ENCODE data around the gene GNL1. TPM values are rescaled to one million over a fixed set of nuclear protein-coding genes. Genes with fewer than 3 reads are reported as not detected.

The GNL1 gene
- total and polyA plus RNA-seq, 2 of the 8 experiments (the other 6 are each of a cell fraction or from before 2014, with no cell fraction given), result 42.4 to 67.8 TPM

DNA sequence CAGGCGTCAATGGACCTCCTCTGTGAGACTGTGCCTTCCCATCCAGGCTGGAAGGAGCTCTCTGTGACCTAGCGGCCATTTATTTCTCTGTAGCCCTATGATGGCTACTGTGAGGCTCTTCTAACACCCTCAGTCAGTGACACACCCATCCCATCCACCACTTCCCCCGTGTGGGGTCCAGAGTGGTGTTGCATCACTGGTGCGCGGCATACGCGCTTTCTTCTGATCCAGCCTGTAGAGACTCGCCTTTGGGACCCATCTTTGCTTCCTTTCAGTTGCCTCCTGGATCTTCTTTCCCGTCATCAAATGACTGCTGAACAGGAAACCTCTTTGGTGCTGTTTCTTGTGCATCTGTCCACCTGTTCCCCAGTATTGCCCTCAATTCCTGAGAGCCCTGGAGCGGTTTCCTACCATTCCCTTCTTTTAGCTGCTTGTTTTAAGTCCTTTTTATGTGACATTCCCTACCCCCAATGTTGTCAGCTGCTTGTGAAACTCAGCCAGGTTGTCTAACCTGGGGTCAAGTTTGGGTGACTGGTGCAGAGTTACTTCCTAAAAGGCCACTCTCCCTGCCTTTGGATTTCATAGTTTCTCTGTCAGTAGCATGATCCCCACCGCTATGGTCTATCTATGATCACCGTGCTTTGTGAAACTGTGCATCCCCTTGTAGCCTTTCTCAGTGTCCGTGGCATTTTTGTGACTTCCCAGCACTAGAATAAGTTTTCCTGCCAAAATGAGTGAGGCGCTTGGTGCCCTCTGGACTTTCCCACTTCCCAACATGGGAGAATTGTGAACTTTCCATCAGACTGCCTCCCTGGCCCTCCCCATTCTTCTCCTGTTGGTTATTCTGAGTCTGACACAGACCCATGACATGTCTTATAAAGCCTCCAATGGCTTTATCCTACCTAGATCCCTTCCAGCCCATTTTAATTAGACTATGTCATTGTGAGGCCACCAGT, 6.5 kb upstream of the GNL1 start:
- POLR2A ChIA-PET (ENCODE audit: partially characterized antibody), result interaction anchor here (0.5 to 2.6 kb wide), 13 partner anchors 8 to 55 kb away, joined by 3 to 9 read pairs (median 3); partner anchors contain the start of genes ABCF1, MRPS18B and PPP1R10
- CTCF ChIA-PET (ENCODE audit: partially characterized antibody), result interaction anchor here (0.7 to 1.4 kb wide), 6 partner anchors 8 to 35 kb away, joined by 3 to 6 read pairs (median 3); partner anchors contain the start of gene ABCF1
- FAIRE-seq, result no peak
- TF ChIP-seq MAFK (IDR thresholded peaks at IDR 0.05; ENCODE audit: low read depth, low read length) (no peak), NRF1 (IDR thresholded peaks at IDR 0.05; ENCODE audit: low read depth, low read length) (no peak), PHF8 (conservative IDR thresholded peaks at IDR 0.05; ENCODE audit: low read depth, low read length) (no peak), TEAD4 (IDR thresholded peaks at IDR 0.05; ENCODE audit: low read depth, low read length) (no peak), CBX5 (IDR thresholded peaks at IDR 0.05; ENCODE audit: low read depth, low read length) (no peak), EP300 (IDR thresholded peaks at IDR 0.05; ENCODE audit: borderline replicate concordance in 1 of 2, low read depth in 2 of 2, low read length in 2 of 2) (no peak), CTBP2 (IDR thresholded peaks at IDR 0.05; ENCODE audit: borderline replicate concordance, insufficient read depth, insufficient read length, low read length) (no peak), SIN3A (conservative IDR thresholded peaks at IDR 0.05 in 1 of 2, IDR thresholded peaks at IDR 0.05 in 1 of 2; ENCODE audit: low read depth in 1 of 2, low read length in 2 of 2) (no peak), SP1 (IDR thresholded peaks at IDR 0.05; ENCODE audit: low read depth, low read length) (no peak)

More for the DNA sequence above, 6.5 kb upstream of the GNL1 start:
- Histone ChIP-seq H2BK5ac (ENCODE audit: low read depth, low read length) (no peak overlapping the region), H3K23me2 (ENCODE audit: low read depth, low read length) (0 out of 2 replicates have a peak, but pooled peaks cover under 1% of the 10 kb centered on the region), H3K4me1 (replicated peaks in 1 of 4; ENCODE audit: control insufficient read depth in 3 of 4, insufficient read depth in 4 of 4, low read length in 3 of 4) (0 out of 7 replicates have a peak, but pooled peaks cover 0 to under 1% (median 0%) of the 10 kb centered on the region in 4 experiments), H3K27me3 (replicated peaks in 1 of 4; ENCODE audit: control insufficient read depth in 3 of 4, extremely low read depth in 1 of 4, insufficient read depth in 3 of 4, low read length in 3 of 4) (no peaks in the 10 kb centered on the region), H3K56ac (replicated peaks; ENCODE audit: insufficient read length, low read depth, low read length) (no peak overlapping the region), H3K9me3 (ENCODE audit: insufficient read depth in 2 of 2, low read depth in 1 of 2, low read length in 1 of 2) (no peaks in the 10 kb centered on the region), H4K5ac (ENCODE audit: insufficient read length, low read depth, low read length) (no peak overlapping the region), H4K20me1 (replicated peaks in 1 of 2; ENCODE audit: control insufficient read depth in 1 of 2, insufficient read depth in 2 of 2, low read length in 2 of 2) (peaks cover 6 to 11% of the 10 kb centered on the region in 2 experiments), H3K4me3 (ENCODE audit: extremely low read depth in 1 of 4, insufficient read depth in 2 of 4, low read depth in 3 of 4, low read length in 4 of 4) (no peak overlapping the region), H4K91ac (replicated peaks; ENCODE audit: insufficient read length, low read length) (no peak overlapping the region), H3K36me3 (ENCODE audit: control insufficient read depth in 2 of 4, insufficient read depth in 4 of 4, low read length in 3 of 4) (peaks cover 8 to 25% (median 12%) of the 10 kb centered on the region in 4 experiments), H3K79me2 (ENCODE audit: control insufficient read depth in 1 of 2, insufficient read depth in 2 of 2, low read length in 2 of 2) (peaks cover 3 to 14% of the 10 kb centered on the region in 2 experiments; a peak in 3 of 4 replicates), H3K9ac (replicated peaks in 1 of 4; ENCODE audit: extremely low read depth in 1 of 4, low read depth in 3 of 4, low read length in 3 of 4) (no peak overlapping the region), H3K18ac (ENCODE audit: extremely low read depth, low read length) (no peak overlapping the region), H2BK20ac (ENCODE audit: low read length) (no peak overlapping the region), H2BK15ac (ENCODE audit: low read length) (no peak overlapping the region), H3K23ac (ENCODE audit: insufficient read length) (no peak overlapping the region), H3K27ac (ENCODE audit: low read depth, low read length) (no peak overlapping the region), H4K8ac (ENCODE audit: extremely low read depth, insufficient read depth, low read length) (no peak overlapping the region), H3K4me2 (ENCODE audit: insufficient read depth in 1 of 2, low read depth in 2 of 2, low read length in 2 of 2) (no peak overlapping the region), H3K79me1 (ENCODE audit: low read depth, low read length) (0 out of 2 replicates have a peak, but pooled peaks cover 1% of the 10 kb centered on the region), H2AFZ (ENCODE audit: low read length) (no peak overlapping the region), H2BK12ac (ENCODE audit: low read depth, low read length) (no peak overlapping the region), H2BK120ac (replicated peaks; ENCODE audit: low read depth, low read length) (no peak overlapping the region), H3K14ac (ENCODE audit: insufficient read length) (no peak overlapping the region), H3K4ac (replicated peaks; ENCODE audit: insufficient read length, low read depth, low read length) (no peak overlapping the region), H2AK5ac (ENCODE audit: low read depth, low read length) (no peak overlapping the region)
- WGBS, 2 experiments (ENCODE audit: extremely low coverage in 1 of 2, insufficient coverage in 1 of 2, insufficient read length in 1 of 2, insufficient replicate concordance in 2 of 2, low coverage in 1 of 2, low lambda C conversion rate in 2 of 2, missing lambda C conversion rate in 1 of 2), result 89% methylated on average over 14 of the region's 14 CpGs; no CpG with 5 or more reads in 1 of the 2 experiments
- no peak for DNase-seq (ENCODE audit: low read depth in 1 of 2, low spot score in 2 of 2)

Data from H1 (cell line).